ENCODE data around the gene LRRC59. TPM values are rescaled to one million over a fixed set of nuclear protein-coding genes. Genes with fewer than 3 reads are reported as not detected.

The LRRC59 gene
- total and polyA plus RNA-seq, 11 donors: 13.7 to 150 (median 28.6) TPM

Other genes starting within 250 kb of the LRRC59 start
- gene PPP1R9B, start 246.8 kb downstream of the LRRC59 start, total RNA-seq: 10 to 100 TPM; 17.0 to 55.9 (median 31.3) TPM
- gene PPP1R9B, start 246.8 kb downstream of the LRRC59 start, polyA plus RNA-seq: 10 to 100 TPM; 30.4 to 33.4 TPM
- gene SGCA, start 231.5 kb downstream of the LRRC59 start, total RNA-seq: 100 to 1,000 TPM; 110 to 224 (median 151) TPM
- gene SGCA, start 231.5 kb downstream of the LRRC59 start, polyA plus RNA-seq: 100 to 1,000 TPM in 1 of 2 donors, 10 to 100 TPM in 1; 96.5 to 225 TPM
- gene COL1A1, start 195.9 kb downstream of the LRRC59 start, total RNA-seq: 100 to 1,000 TPM in 3 of 9 donors, 10 to 100 TPM in 6; 10.2 to 897 (median 55.4) TPM
- 100 to 1,000 TPM in 1 of 2 donors, 10 to 100 TPM in 1; 17.2 to 109 TPM for gene COL1A1, start 195.9 kb downstream of the LRRC59 start, polyA plus RNA-seq
- not detected for gene TMEM92, start 123.1 kb downstream of the LRRC59 start, total RNA-seq
- under 1 TPM in 1 of 2 donors, not detected in 1; 0.11 TPM for gene TMEM92, start 123.1 kb downstream of the LRRC59 start, polyA plus RNA-seq
- gene XYLT2, start 51.4 kb downstream of the LRRC59 start, total RNA-seq: 10 to 100 TPM; 11.3 to 19.2 (median 13.9) TPM
- gene XYLT2, start 51.4 kb downstream of the LRRC59 start, polyA plus RNA-seq: 1 to 10 TPM; 9.5 to 9.9 TPM
- gene MRPL27, start 24.3 kb downstream of the LRRC59 start, total RNA-seq: 10 to 100 TPM; 52.9 to 91.6 (median 65.3) TPM
- gene MRPL27, start 24.3 kb downstream of the LRRC59 start, polyA plus RNA-seq: 100 to 1,000 TPM; 190 to 243 TPM
- 1 to 10 TPM in 1 of 9 donors, under 1 TPM in 2, not detected in 6; 0.70 to 3.4 (median 0.75) TPM for gene EME1, start 24.3 kb downstream of the LRRC59 start, total RNA-seq
- gene EME1, start 24.3 kb downstream of the LRRC59 start, polyA plus RNA-seq: under 1 TPM; 0.22 to 0.72 TPM
- gene ACSF2, start 28.7 kb upstream of the LRRC59 start, total RNA-seq: 10 to 100 TPM in 8 of 9 donors, 1 to 10 TPM in 1; 7.3 to 31.6 (median 17.4) TPM
- gene ACSF2, start 28.7 kb upstream of the LRRC59 start, polyA plus RNA-seq: 10 to 100 TPM in 1 of 2 donors, 1 to 10 TPM in 1; 6.5 to 20.0 TPM
- gene CHAD, start 71.4 kb upstream of the LRRC59 start, total RNA-seq: under 1 TPM in 2 of 9 donors, not detected in 7; 0.15 to 0.27 TPM
- under 1 TPM in 1 of 2 donors, not detected in 1; 0.15 TPM for gene CHAD, start 71.4 kb upstream of the LRRC59 start, polyA plus RNA-seq
- 10 to 100 TPM; 30.9 to 50.0 (median 42.8) TPM for gene RSAD1, start 81.3 kb upstream of the LRRC59 start, total RNA-seq
- 10 to 100 TPM; 36.2 to 43.7 TPM for gene RSAD1, start 81.3 kb upstream of the LRRC59 start, polyA plus RNA-seq
- gene MYCBPAP, start 110.9 kb upstream of the LRRC59 start, total RNA-seq: 1 to 10 TPM in 2 of 9 donors, under 1 TPM in 6, not detected in 1; 0.42 to 2.4 (median 0.83) TPM
- gene MYCBPAP, start 110.9 kb upstream of the LRRC59 start, polyA plus RNA-seq: under 1 TPM; 0.29 to 0.46 TPM
- gene EPN3, start 135.2 kb upstream of the LRRC59 start, total RNA-seq: 10 to 100 TPM in 6 of 9 donors, 1 to 10 TPM in 3; 8.9 to 29.5 (median 12.6) TPM
- gene EPN3, start 135.2 kb upstream of the LRRC59 start, polyA plus RNA-seq: 10 to 100 TPM in 1 of 2 donors, 1 to 10 TPM in 1; 9.0 to 22.1 TPM
- gene SPATA20, start 149.7 kb upstream of the LRRC59 start, total RNA-seq: 10 to 100 TPM; 21.6 to 83.0 (median 67.1) TPM
- 10 to 100 TPM; 13.8 to 52.3 TPM for gene SPATA20, start 149.7 kb upstream of the LRRC59 start, polyA plus RNA-seq
- gene CACNA1G, start 163.2 kb upstream of the LRRC59 start, total RNA-seq: under 1 TPM in 8 of 9 donors, not detected in 1; 0.02 to 0.48 (median 0.14) TPM
- under 1 TPM; 0.04 to 0.11 TPM for gene CACNA1G, start 163.2 kb upstream of the LRRC59 start, polyA plus RNA-seq
- 10 to 100 TPM in 1 of 9 donors, 1 to 10 TPM in 4, under 1 TPM in 3, not detected in 1; 0.20 to 21.6 (median 1.3) TPM for gene ABCC3, start 237.4 kb upstream of the LRRC59 start, total RNA-seq
- gene ABCC3, start 237.4 kb upstream of the LRRC59 start, polyA plus RNA-seq: 1 to 10 TPM in 1 of 2 donors, under 1 TPM in 1; 0.50 to 1.4 TPM